ENCODE data around the gene ATG101. TPM values are rescaled to one million over a fixed set of nuclear protein-coding genes. Genes with fewer than 3 reads are reported as not detected.
A peak's percentile ranks its signal among the peaks of the same experiment; 100 is the strongest.

Gene ATG101
- total and polyA plus RNA-seq, 2 of the 8 experiments (the other 6 are each of a cell fraction or from before 2014, with no cell fraction given): 49.8 to 55.9 TPM

DNA sequence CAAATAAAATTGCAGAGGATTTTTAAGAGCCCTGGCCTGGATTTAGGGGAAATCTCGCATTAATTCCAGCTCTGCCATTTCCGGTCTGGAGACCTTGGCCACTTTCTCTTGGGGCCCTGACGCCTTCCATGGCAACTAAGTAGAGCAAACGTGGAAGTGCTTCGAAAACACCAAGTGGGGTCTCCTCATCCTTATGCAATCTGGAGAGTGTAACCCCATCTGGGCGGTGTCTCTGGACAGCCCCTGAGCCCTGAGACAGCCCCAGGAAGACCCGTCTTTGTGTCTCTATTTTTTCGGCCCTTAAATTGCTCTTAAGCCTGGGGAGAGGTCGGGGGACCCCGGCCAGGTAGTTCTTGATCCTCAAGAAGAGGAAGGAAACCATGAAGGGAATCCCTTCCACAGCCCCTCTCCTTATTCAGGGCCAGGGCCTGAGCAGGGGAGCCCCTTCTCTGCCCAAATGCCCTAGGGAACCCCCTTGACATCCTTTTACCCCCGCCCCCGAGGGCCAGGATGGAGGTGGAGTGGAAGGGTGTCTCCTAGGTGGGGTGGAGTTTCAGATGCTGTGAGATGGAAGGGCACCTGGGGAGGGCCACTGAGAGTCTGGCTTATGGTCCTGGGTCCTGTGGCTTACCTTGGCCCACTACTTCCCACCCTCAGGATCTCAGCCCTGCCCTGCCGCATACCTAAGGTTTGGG lies 36.2 kb upstream of the ATG101 start:
- 0 out of 2 replicates have a peak overlapping the region, but pooled peaks have one; percentile 11 for H2AFZ ChIP-seq (ENCODE audit: low read length)
- peaks cover 2 to 32% (median 22%) of the 10 kb centered on the region in 4 experiments; a peak in 6 of 7 replicates for H3K27me3 ChIP-seq (replicated peaks in 1 of 4; ENCODE audit: control insufficient read depth in 3 of 4, extremely low read depth in 1 of 4, insufficient read depth in 3 of 4, low read length in 3 of 4)
- no peak overlapping the region for H3K14ac ChIP-seq (ENCODE audit: insufficient read length)
- no peak overlapping the region for H4K91ac ChIP-seq (replicated peaks; ENCODE audit: insufficient read length, low read length)
- H3K9me3 ChIP-seq (ENCODE audit: insufficient read depth in 2 of 2, low read depth in 1 of 2, low read length in 1 of 2): no peaks in the 10 kb centered on the region
- no peak overlapping the region for H2BK20ac ChIP-seq (ENCODE audit: low read length)
- no peaks in the 10 kb centered on the region for H4K20me1 ChIP-seq (replicated peaks in 1 of 2; ENCODE audit: control insufficient read depth in 1 of 2, insufficient read depth in 2 of 2, low read length in 2 of 2)
- H2BK120ac ChIP-seq (replicated peaks; ENCODE audit: low read depth, low read length): no peak overlapping the region
- H3K9ac ChIP-seq (replicated peaks in 1 of 4; ENCODE audit: extremely low read depth in 1 of 4, low read depth in 3 of 4, low read length in 3 of 4): peak overlapping the region in 3 of 4 experiments; percentile 54 to 59 (median 56); a peak in 4 of 7 replicates
- no peak overlapping the region for H2BK5ac ChIP-seq (ENCODE audit: low read depth, low read length)
- DNase-seq (ENCODE audit: low read depth in 1 of 2, low spot score in 2 of 2) (no peak), FAIRE-seq (no peak)
- CTCF ChIA-PET (ENCODE audit: partially characterized antibody): interaction anchor here (0.7 to 22.7 kb wide), 11 partner anchors 8 to 88 kb away, joined by 3 to 1249 read pairs (median 40); partner anchors contain the start of genes ATG101, NR4A1, SMIM41 and TAMALIN
- H3K27ac ChIP-seq (ENCODE audit: low read depth, low read length): peak overlapping the region; percentile 39; the same call in 1 of the 2 replicates
- whole genome bisulfite sequencing, 2 experiments (ENCODE audit: extremely low coverage in 1 of 2, insufficient coverage in 1 of 2, insufficient read length in 1 of 2, insufficient replicate concordance in 2 of 2, low coverage in 1 of 2, low lambda C conversion rate in 2 of 2, missing lambda C conversion rate in 1 of 2): 72% methylated on average over 13 of the region's 13 CpGs; no CpG with 5 or more reads in 1 of the 2 experiments
- POLR2A ChIA-PET (ENCODE audit: partially characterized antibody): interaction anchor here (0.6 to 13.1 kb wide), 15 partner anchors 10 to 96 kb away, joined by 3 to 82 read pairs (median 4); partner anchors contain the start of genes ATG101, NR4A1, SMIM41 and TAMALIN
- H4K8ac ChIP-seq (ENCODE audit: extremely low read depth, insufficient read depth, low read length): 0 out of 2 replicates have a peak overlapping the region, but pooled peaks have one; percentile 88
- no peak overlapping the region for H3K23ac ChIP-seq (ENCODE audit: insufficient read length)
- H2BK12ac ChIP-seq (ENCODE audit: low read depth, low read length): peak overlapping the region; percentile 95
- H3K18ac ChIP-seq (ENCODE audit: extremely low read depth, low read length): peak overlapping the region; percentile 32
- peaks cover 2% of the 10 kb centered on the region; the same call in 1 of the 2 replicates for H3K23me2 ChIP-seq (ENCODE audit: low read depth, low read length)
- H3K4me2 ChIP-seq (ENCODE audit: insufficient read depth in 1 of 2, low read depth in 2 of 2, low read length in 2 of 2): peak overlapping the region; percentile 66 to 80
- H3K36me3 ChIP-seq (ENCODE audit: control insufficient read depth in 2 of 4, insufficient read depth in 4 of 4, low read length in 3 of 4): no peaks in the 10 kb centered on the region
- TF ChIP-seq CEBPB (IDR thresholded peaks at IDR 0.05; ENCODE audit: low read depth, low read length) (no peak), NANOG (IDR thresholded peaks at IDR 0.05; ENCODE audit: insufficient read depth, low read depth, low read length, poor library complexity, severe bottlenecking) (peak; percentile 3), RBBP5 (IDR thresholded peaks at IDR 0.05; ENCODE audit: borderline replicate concordance, low read depth, low read length) (no peak), KDM1A (IDR thresholded peaks at IDR 0.05; ENCODE audit: borderline replicate concordance, low read length) (no peak), SP4 (IDR thresholded peaks at IDR 0.05; ENCODE audit: low read length) (no peak), GABPA (IDR thresholded peaks at IDR 0.05; ENCODE audit: borderline replicate concordance, insufficient read depth, low read length) (no peak)
- TF ChIP-seq, protein P1, sequence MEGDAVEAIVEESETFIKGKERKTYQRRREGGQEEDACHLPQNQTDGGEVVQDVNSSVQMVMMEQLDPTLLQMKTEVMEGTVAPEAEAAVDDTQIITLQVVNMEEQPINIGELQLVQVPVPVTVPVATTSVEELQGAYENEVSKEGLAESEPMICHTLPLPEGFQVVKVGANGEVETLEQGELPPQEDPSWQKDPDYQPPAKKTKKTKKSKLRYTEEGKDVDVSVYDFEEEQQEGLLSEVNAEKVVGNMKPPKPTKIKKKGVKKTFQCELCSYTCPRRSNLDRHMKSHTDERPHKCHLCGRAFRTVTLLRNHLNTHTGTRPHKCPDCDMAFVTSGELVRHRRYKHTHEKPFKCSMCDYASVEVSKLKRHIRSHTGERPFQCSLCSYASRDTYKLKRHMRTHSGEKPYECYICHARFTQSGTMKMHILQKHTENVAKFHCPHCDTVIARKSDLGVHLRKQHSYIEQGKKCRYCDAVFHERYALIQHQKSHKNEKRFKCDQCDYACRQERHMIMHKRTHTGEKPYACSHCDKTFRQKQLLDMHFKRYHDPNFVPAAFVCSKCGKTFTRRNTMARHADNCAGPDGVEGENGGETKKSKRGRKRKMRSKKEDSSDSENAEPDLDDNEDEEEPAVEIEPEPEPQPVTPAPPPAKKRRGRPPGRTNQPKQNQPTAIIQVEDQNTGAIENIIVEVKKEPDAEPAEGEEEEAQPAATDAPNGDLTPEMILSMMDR (IDR thresholded peaks at IDR 0.05; ENCODE audit: control extremely low read depth in 1 of 3, insufficient read depth in 1 of 3, low read depth in 1 of 3, low read length in 3 of 3): no peak
- H3K56ac ChIP-seq (replicated peaks; ENCODE audit: insufficient read length, low read depth, low read length): peak overlapping the region; percentile 49
- H3K4me1 ChIP-seq (replicated peaks in 1 of 4; ENCODE audit: control insufficient read depth in 3 of 4, insufficient read depth in 4 of 4, low read length in 3 of 4): peaks cover 9 to 13% (median 11%) of the 10 kb centered on the region in 4 experiments
- H3K4me3 ChIP-seq (ENCODE audit: extremely low read depth in 1 of 4, insufficient read depth in 2 of 4, low read depth in 3 of 4, low read length in 4 of 4): peak overlapping the region; percentile 23 to 60 (median 38); a peak in 6 of 8 replicates
- H4K5ac ChIP-seq (ENCODE audit: insufficient read length, low read depth, low read length): peak overlapping the region; percentile 3
- H3K79me1 ChIP-seq (ENCODE audit: low read depth, low read length): no peaks in the 10 kb centered on the region
- H3K79me2 ChIP-seq (ENCODE audit: control insufficient read depth in 1 of 2, insufficient read depth in 2 of 2, low read length in 2 of 2): peaks cover 0 to 5% of the 10 kb centered on the region in 2 experiments; a peak in 2 of 4 replicates
- peak overlapping the region; percentile 97 for H2AK5ac ChIP-seq (ENCODE audit: low read depth, low read length)
- no peak overlapping the region for H3K4ac ChIP-seq (replicated peaks; ENCODE audit: insufficient read length, low read depth, low read length)
- no peak overlapping the region for H2BK15ac ChIP-seq (ENCODE audit: low read length)

Measured in H1 (cell line).